ENCODE data around the gene RAB36.

The RAB36 gene

GRCh38 chr22:23130697-23131096 is 14.6 kb upstream of the RAB36 start:
- no peak for TF ChIP-seq EZH2phosphoT487 (IDR thresholded peaks at IDR 0.05; ENCODE audit: low read length)
- TF ChIP-seq CTCF (IDR thresholded peaks at IDR 0.05; ENCODE audit: low read length), result no peak
- no peak for TF ChIP-seq EZH2 (optimal IDR thresholded peaks at IDR 0.05; ENCODE audit: low read depth, low read length)
- Histone ChIP-seq H3K9me2 (replicated peaks; ENCODE audit: insufficient read depth, low read length) (no peaks in the 10 kb centered on the region), H2AFZ (ENCODE audit: low read length) (no peak overlapping the region), H3K27ac (ENCODE audit: low read length) (no peak overlapping the region), H3K4me3 (ENCODE audit: low read length) (no peak overlapping the region), H4K20me1 (ENCODE audit: insufficient read depth, low read length) (no peaks in the 10 kb centered on the region), H3K4me2 (ENCODE audit: low read depth, low read length) (no peak overlapping the region), H3F3A (ENCODE audit: insufficient read depth, low read length) (peaks cover 3% of the 10 kb centered on the region; the same call in 1 of the 2 replicates), H3K4me1 (ENCODE audit: low read length) (peaks cover 23% of the 10 kb centered on the region), H3K79me2 (ENCODE audit: low read length) (no peaks in the 10 kb centered on the region), H3K9ac (ENCODE audit: low read length) (no peak overlapping the region), H3K9me3 (replicated peaks; ENCODE audit: insufficient read depth, low read length) (no peaks in the 10 kb centered on the region), H3K27me3 (replicated peaks; ENCODE audit: insufficient read depth, low read length) (no peaks in the 10 kb centered on the region), H3K36me3 (replicated peaks; ENCODE audit: insufficient read depth, low read length) (no peaks in the 10 kb centered on the region)
- DNase-seq, result no peak

- H3K4me1 ChIP-seq (ENCODE audit: low read length), result peaks cover 35% of the 10 kb centered on the region
- H3K4me2 ChIP-seq (ENCODE audit: low read depth, low read length), result no peak overlapping the region
- TF ChIP-seq EZH2phosphoT487 (IDR thresholded peaks at IDR 0.05; ENCODE audit: low read length) (no peak), CTCF (IDR thresholded peaks at IDR 0.05; ENCODE audit: low read length) (no peak), EZH2 (optimal IDR thresholded peaks at IDR 0.05; ENCODE audit: low read depth, low read length) (no peak)
- H3K79me2 ChIP-seq (ENCODE audit: low read length), result no peaks in the 10 kb centered on the region
- no peak overlapping the region for H3K27ac ChIP-seq (ENCODE audit: low read length)
- H3K9ac ChIP-seq (ENCODE audit: low read length), result no peak overlapping the region
- no peaks in the 10 kb centered on the region for H4K20me1 ChIP-seq (ENCODE audit: insufficient read depth, low read length)
- no peak for DNase-seq
- no peaks in the 10 kb centered on the region for H3K9me3 ChIP-seq (replicated peaks; ENCODE audit: insufficient read depth, low read length)
- H3K4me3 ChIP-seq (ENCODE audit: low read length), result no peak overlapping the region
- no peaks in the 10 kb centered on the region for H3K36me3 ChIP-seq (replicated peaks; ENCODE audit: insufficient read depth, low read length)
- peaks cover 15% of the 10 kb centered on the region for H3F3A ChIP-seq (ENCODE audit: insufficient read depth, low read length)
- no peaks in the 10 kb centered on the region for H3K27me3 ChIP-seq (replicated peaks; ENCODE audit: insufficient read depth, low read length)
- H2AFZ ChIP-seq (ENCODE audit: low read length), result no peak overlapping the region
- H3K9me2 ChIP-seq (replicated peaks; ENCODE audit: insufficient read depth, low read length), result no peaks in the 10 kb centered on the region
Measured at GRCh38 chr22:23131931-23132330, 13.3 kb upstream of the RAB36 start.

- Histone ChIP-seq H3F3A (ENCODE audit: insufficient read depth, low read length) (peaks cover 19% of the 10 kb centered on the region), H3K9ac (ENCODE audit: low read length) (no peak overlapping the region), H3K4me1 (ENCODE audit: low read length) (peaks cover 40% of the 10 kb centered on the region), H3K4me2 (ENCODE audit: low read depth, low read length) (no peak overlapping the region), H4K20me1 (ENCODE audit: insufficient read depth, low read length) (no peaks in the 10 kb centered on the region), H3K9me3 (replicated peaks; ENCODE audit: insufficient read depth, low read length) (no peaks in the 10 kb centered on the region), H3K36me3 (replicated peaks; ENCODE audit: insufficient read depth, low read length) (no peaks in the 10 kb centered on the region), H3K4me3 (ENCODE audit: low read length) (no peak overlapping the region), H3K9me2 (replicated peaks; ENCODE audit: insufficient read depth, low read length) (no peaks in the 10 kb centered on the region), H3K27me3 (replicated peaks; ENCODE audit: insufficient read depth, low read length) (no peaks in the 10 kb centered on the region), H3K79me2 (ENCODE audit: low read length) (no peaks in the 10 kb centered on the region), H2AFZ (ENCODE audit: low read length) (no peak overlapping the region), H3K27ac (ENCODE audit: low read length) (no peak overlapping the region)
- no peak for DNase-seq
- TF ChIP-seq EZH2phosphoT487 (IDR thresholded peaks at IDR 0.05; ENCODE audit: low read length), result no peak
- TF ChIP-seq CTCF (IDR thresholded peaks at IDR 0.05; ENCODE audit: low read length), result no peak
- TF ChIP-seq EZH2 (optimal IDR thresholded peaks at IDR 0.05; ENCODE audit: low read depth, low read length), result no peak
Measured at GRCh38 chr22:23132376-23133091, 12.7 kb upstream of the RAB36 start.
